AG09309 (cell line): Measurements from ENCODE around the gene FOXP4.

Source experiments
- DNase-seq: peaks from one replicate; pipeline ENCODE4 v3.0.0-alpha.2; 2010; ENCODE audit warnings: low read depth
- H3K4me3 ChIP-seq: 2 replicates; pipeline ENCODE4 v1.5.1; 2011; ENCODE audit warnings: mild to moderate bottlenecking, low read depth, low read length, moderate library complexity; ENCODE audit not compliant: control insufficient read depth
- CTCF ChIP-seq: IDR thresholded peaks from 2 replicates; pipeline ENCODE4 v1.5.1; 2011; ENCODE audit warnings: mild to moderate bottlenecking, low read depth, low read length, inconsistent platforms; ENCODE audit not compliant: insufficient read depth, control insufficient read depth; ENCODE audit errors: missing control alignments

FOXP4 gene

GRCh38 chr6:41593839-41594238 lies 47.7 kb downstream of the FOXP4 start:
- no peak for TF ChIP-seq CTCF
- DNase-seq: no peak
- H3K4me3 ChIP-seq: no peak overlapping the region

DNA sequence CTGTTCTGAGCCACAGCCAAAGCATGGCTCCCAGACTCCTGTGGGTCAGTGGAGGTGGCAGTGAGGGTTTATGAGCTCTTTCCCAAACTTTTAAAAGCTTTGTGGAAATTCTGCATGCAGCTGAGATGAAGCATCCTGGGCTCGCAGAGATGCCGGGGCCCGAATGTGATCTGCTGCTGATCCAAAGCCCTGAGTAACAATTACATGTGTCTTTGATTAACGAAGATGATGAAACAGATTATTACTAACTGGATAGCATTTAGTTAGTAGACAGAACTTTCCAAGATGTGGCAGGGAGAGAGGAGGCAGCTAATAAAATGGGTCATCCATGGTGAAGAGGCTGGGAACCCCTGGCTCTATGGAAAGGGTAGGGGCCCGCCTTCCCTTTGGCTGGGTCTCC lies 48.1 kb downstream of the FOXP4 start:
- peak; percentile 84 for DNase-seq
- no peak overlapping the region for H3K4me3 ChIP-seq
- TF ChIP-seq CTCF: no peak

DNA sequence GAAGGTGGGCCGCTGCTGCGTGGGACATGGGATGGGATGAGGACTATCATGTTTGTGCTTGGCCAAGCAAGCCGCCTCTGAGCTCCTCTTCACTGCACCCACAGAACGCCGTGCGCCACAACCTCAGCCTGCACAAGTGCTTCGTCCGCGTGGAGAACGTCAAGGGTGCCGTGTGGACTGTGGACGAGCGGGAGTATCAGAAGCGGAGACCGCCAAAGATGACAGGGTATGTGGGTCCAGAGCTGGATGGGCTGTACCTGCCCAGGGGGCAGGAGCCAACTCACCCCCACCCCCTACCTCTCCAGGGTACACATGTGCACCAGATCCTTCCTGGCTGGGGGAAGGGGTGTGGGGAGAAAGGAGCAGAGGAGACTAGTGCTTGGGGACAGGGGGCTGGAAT lies 48.6 kb downstream of the FOXP4 start:
- no peak for TF ChIP-seq CTCF
- no peak overlapping the region for H3K4me3 ChIP-seq
- no peak for DNase-seq

DNA sequence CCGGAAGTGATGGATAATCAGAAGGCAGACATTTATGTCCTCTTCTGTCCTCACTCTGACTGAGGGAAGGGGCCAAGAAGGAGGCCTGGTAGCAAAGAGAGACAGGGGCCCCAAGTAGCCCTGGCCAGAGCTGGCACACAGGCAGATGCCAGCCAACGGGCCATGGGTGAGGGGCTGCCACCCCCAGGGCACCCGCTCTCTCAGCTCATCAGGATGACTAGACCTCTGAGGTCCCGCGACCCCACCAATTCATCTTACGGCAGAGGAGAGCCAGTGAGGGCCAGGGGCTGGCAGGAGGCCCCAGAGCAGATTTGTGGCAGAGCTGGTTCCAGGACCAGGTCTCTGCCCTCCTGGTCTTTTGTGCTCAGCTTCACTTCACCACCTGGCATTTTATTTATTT lies 49.0 kb downstream of the FOXP4 start:
- TF ChIP-seq CTCF: no peak
- DNase-seq: no peak
- no peak overlapping the region for H3K4me3 ChIP-seq

DNA sequence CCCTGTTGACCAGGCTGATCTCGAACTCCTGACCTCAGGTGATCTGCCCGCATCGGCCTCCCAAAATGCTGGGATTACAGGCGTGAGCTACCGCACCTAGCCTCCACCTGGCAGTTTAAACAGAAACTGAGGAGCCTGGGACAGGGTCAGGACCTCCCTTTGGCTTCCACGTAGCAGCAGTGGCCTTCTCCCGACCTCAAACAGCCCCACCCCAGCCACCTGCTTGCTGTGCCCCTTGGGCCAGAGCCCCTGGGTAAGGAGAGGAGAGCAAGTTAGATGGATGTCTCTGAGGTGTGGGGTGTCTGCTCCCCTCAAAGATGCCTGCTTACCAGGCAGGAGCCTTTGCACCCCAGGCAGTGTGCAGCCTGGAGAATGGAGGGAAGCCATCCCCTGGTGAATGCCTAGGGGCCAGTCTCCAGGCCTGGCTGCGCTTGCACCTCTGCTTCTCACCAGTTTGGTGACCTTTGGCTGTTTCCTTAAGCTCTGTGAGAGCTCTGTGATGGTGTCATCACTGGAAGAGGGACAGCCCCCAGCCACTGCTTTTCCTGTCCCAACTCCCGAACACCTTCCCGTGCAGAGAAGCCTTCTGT lies 50.0 kb downstream of the FOXP4 start:
- no peak for DNase-seq
- no peak overlapping the region for H3K4me3 ChIP-seq
- TF ChIP-seq CTCF: no peak

- H3K4me3 ChIP-seq: no peak overlapping the region
- TF ChIP-seq CTCF: no peak
- no peak for DNase-seq
Observed at GRCh38 chr6:41596807-41597206, 50.6 kb downstream of the FOXP4 start.
